Activated CD4-positive, alpha-beta T cell treated with anti-CD3 and anti-CD28 coated beads, Interleukin-2, amount 50 U/mL, for 1 hour (primary cell): ENCODE results near the gene SLC22A15.
"Not testable (repeated sequence)": the region's sequence is repeated elsewhere in the genome, so short reads cannot be mapped to it uniquely, and the experiment has no call there.

Experiments used
- DNase-seq: peaks from one replicate; pipeline ENCODE4 v3.0.0-alpha.2; 2020

SLC22A15 gene

DNA sequence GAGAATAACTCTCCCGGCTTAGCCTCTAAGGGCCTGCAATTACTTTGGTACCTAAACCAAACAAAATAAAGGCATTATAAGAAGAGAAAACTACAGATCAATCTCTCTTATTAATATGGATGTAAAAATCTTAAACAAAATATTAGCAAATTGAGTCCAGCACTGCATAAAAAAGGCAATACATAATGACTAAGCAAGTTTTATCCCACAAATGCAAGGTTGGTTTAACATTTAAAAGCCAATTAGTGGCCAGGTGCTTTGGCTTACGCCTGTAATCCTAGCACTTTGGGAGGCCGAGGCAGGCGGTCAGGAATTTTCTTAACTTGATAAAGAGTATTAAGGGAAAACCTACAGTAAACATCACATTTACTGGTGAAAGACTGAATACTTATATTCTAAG, 67.8 kb downstream of the SLC22A15 start:
- no peak for DNase-seq

DNA sequence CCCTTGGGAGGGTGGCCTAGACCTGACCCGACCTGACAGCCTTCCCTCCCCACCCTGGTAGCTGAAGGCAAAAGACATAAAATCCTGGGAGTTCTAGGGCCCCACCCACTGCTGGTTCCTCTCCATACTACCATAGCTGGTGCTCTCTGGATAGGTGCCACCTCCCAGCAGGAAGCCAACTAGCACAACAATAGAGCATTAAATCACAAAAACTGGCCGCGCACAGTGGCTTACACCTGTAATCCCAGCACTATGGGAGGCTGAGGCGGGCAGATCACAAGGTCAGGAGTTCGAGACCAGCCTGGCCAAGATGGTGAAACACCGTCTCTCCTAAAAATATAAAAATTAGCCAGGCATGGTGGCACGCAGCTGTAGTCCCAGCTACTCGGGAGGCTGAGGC, 70.6 kb downstream of the SLC22A15 start:
- DNase-seq: not testable (repeated sequence)

- DNase-seq: not testable (repeated sequence)
These were observed 75.6 kb downstream of the SLC22A15 start for GRCh38 chr1:116051896-116052295.

DNA sequence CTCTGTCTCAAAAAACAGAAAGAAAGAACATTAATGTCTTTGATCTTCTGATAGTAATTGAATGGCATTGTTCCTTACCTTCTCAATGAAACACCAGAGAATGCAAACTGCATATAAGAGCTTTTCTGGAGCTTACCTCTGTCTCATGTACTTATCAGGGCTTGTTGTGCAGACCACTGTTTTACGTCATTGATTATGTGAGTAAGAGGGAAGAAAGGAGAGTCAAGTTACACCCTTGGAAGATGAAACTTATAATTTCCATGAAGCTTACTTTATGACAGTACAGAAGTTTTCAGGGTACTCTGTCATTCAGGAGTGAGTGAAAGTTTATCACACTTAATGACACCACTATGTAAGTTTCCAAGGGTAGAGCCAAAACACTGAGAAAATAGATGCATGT, 85.9 kb downstream of the SLC22A15 start:
- no peak for DNase-seq

- DNase-seq: no peak
These were observed 88.3 kb downstream of the SLC22A15 start for GRCh38 chr1:116064616-116065015.

DNA sequence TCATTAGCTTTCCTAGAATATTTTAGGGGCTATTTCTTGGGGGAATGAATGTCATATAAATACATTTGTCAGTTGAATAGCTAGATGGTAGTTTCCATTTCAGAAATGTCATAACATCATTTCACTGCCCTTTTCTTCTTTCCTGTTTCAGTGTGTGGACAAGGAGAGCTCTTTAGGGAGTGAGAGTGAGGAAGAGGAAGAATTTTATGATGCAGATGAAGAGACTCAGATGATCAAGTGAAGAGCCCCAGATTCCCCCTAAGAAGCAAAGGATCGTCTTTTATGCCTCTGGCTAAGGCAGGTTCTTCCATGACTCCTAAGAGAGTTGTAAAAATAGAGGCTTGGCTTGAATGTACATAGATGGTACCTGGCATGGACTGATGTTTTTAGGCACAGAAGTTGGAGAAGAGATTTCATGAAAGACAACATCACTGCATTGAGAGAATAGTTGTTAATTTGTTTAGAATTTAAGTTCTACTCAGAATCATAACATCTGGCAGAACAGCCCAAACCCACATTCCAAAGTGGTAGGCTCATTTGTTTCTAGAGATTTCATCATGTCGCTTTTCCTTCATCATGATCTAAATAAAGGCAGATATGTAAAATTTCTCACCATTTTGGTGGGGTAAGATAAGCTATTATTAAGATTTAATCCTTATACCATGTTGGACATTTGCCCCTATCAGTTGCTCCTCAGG, 90.7 kb downstream of the SLC22A15 start:
- no peak for DNase-seq

- DNase-seq: no peak
These were observed 91.2 kb downstream of the SLC22A15 start for GRCh38 chr1:116067566-116067890.

DNA sequence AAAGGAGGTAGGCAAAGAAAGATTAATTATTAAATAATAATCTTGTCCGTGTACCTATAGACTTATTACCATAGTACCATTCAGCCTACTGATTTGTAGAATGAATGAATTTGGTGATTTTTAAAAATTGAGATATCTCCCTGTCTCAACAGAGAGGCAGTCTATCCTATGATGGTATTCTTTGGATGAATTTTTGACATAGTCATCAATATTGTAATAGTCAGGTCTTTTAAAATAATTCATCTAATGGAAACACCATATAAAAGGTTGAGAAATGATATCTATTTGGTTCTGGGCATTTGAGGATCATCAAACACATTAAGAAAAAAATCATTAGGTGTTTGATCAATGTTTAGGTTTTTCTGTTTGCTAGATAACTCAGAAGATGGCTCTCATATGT, 99.3 kb downstream of the SLC22A15 start:
- no peak for DNase-seq

GRCh38 chr1:116075990-116076389, 99.7 kb downstream of the SLC22A15 start:
- DNase-seq: no peak

DNA sequence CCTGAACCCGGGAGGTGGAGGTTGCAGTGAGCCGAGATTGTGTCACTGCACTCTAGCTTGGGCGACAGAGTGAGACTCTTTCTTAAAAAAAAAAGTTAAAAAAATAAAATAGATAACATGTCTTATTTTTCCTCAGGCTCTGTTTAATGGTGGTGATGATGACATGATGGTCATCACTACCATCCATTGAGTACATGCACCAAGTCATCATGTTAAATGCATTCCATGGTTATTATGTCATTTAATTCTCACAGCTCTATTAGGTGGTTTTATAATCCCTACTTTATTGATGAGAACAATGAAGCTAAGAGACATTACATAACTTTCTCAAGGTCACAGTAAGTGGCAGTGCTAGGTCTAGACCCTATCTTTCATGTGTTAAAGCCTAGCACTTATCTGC, 100.5 kb downstream of the SLC22A15 start:
- DNase-seq: no peak

DNA sequence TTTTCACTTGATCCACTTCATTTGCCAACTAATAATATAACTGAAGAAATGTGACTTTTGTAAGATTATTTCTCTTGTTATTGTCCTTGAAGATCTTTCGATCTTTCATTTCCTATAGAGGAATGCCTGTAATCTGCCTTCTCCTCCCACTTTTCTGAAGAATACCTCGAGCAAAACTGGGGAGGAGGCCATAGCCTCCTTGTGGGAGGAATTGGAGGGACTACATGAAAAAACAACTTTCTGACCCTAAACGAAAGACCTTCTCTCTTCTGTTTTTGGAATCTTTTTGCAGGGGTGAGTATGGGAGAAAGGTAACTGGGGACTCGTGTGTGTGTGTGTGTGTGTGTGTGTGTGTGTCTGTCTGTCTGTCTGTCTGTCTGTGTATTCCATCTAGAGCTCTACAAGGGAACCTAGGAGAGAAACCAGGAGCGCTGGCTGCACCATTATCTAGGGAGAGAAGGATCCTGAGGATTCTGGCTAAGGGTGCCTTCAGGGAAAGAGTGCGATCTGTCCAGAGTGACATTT, 102.4 kb downstream of the SLC22A15 start:
- no peak for DNase-seq

- no peak for DNase-seq
These were observed 111.3 kb downstream of the SLC22A15 start for GRCh38 chr1:116087628-116088027.

DNA sequence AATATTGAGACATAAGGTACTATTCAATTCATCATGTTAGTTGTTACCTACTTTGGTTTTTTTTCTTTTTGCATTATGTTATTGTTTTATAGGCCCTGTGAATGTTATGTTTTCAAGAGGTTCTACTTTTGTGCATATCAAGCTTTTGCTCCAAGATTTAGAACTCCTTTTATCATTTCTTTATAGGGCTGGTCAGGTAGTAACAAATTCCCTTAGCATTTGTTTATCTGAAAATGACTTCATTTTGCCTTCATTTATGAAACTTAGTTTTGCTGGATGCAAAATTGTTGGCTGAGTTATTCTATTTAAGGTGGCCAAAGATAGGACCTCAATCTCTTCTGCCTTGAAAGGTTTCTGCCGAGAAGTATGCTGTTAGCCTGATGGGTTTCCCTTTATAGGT, 113.6 kb downstream of the SLC22A15 start:
- DNase-seq: no peak

GRCh38 chr1:116091083-116091482, 114.8 kb downstream of the SLC22A15 start:
- no peak for DNase-seq

- no peak for DNase-seq
These were observed 116.6 kb downstream of the SLC22A15 start for GRCh38 chr1:116092752-116093489.

DNA sequence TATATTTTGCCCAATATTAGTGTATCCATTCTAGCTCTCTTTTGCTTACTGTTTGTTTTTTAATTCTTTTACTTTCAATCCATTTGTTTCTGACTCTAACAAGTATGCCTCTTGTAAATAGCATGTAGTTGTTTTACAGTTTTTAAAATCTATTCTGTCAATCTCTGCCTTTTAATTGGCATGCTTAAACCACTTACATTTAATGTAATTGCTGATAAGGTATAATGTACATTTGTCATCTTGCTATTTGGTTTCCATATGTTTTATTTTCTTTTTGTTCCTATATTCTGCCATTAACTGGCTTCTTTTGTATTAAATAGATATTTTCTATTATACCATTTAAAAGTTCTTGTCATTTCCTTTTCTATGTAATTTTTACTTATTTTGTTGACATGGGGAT, 118.7 kb downstream of the SLC22A15 start:
- DNase-seq: no peak

DNA sequence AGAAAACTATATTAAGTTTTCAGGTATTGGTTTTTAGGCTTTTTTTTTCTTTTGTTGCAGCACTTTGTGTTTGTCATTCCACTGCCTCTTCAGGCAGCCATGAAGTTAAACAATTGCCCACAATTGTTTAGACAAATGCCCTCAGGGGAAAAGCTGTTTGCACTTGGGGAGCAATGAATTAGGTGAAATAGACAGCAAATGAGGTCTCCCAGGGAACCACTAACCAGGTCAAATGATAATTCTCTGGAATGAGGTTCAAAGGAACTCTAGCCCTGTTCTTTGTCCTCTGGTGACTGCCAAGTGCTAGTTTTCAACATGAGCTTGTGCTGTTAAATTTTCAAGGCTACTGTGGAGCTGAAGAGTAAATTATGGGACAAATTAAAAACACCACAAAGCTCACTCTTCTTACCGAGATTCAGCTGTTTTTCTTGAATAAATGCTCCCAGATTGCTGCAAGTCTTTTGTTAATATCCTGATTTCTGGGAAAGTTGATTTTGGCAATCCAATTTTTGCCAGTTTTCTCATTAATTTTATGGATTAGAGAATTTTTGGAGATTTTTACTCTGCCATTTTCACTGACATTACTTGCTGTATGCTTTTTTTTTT, 119.8 kb downstream of the SLC22A15 start:
- no peak for DNase-seq

- no peak for DNase-seq
These were observed 121.3 kb downstream of the SLC22A15 start for GRCh38 chr1:116097626-116098025.

GRCh38 chr1:116099379-116099778, 123.1 kb downstream of the SLC22A15 start:
- DNase-seq: no peak

- DNase-seq: no peak
These were observed 123.6 kb downstream of the SLC22A15 start for GRCh38 chr1:116099919-116100318.

DNA sequence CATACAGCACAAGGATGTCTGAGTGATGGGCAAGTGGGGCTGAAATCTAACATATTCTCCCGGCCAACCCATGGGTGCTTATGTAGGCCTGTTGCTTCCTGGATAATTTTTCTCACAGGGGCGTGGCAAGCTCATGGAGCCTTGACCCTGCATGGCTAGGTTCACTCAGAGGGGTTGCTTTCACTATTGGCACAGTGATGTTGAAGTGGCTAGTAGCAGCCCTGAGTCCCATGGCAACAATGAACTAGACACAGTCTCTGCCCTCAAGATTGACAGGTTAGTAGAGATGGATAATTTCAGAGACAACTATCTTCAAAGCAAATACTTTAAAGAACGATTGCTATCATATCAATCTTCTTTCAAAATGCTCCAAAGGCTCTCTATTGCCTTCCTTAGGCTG, 128.4 kb downstream of the SLC22A15 start:
- no peak for DNase-seq

- no peak for DNase-seq
These were observed 129.7 kb downstream of the SLC22A15 start for GRCh38 chr1:116105996-116106395.

GRCh38 chr1:116106646-116107045, 130.3 kb downstream of the SLC22A15 start:
- no peak for DNase-seq

- DNase-seq: no peak
These were observed 131.1 kb downstream of the SLC22A15 start for GRCh38 chr1:116107371-116107770.
